PC-9 (cell line): ENCODE measurements around the gene BMP2K.

Experiments used
- CTCF ChIP-seq: fragments of 200-600 bp; sonication (generic); conservative IDR thresholded peaks from 2 replicates; pipeline ENCODE4 v1.6.1; 2017; ENCODE audit warnings: mixed run types, antibody characterized with exemption, mild to moderate bottlenecking, moderate library complexity
- EZH2 ChIP-seq: fragments of 200-600 bp; sonication (generic); IDR thresholded peaks from 2 replicates; pipeline ENCODE4 v1.8.0; 2017; ENCODE audit warnings: antibody characterized with exemption, low read depth

GRCh38 chr4:78885598-78885997 is 109.4 kb downstream of the BMP2K start:
- TF ChIP-seq CTCF (no peak), EZH2 (no peak)
